Thyroid gland (tissue), 4 donors: ENCODE results near the gene ANKS4B.

Experiments used
- CTCF ChIP-seq, 6 experiments: fragments of 200-600 bp in 3 of 6; fragments of 450-650 bp in 3 of 6; sonication (generic) in 3 of 6; IDR thresholded peaks; one replicate each; pipeline ENCODE4 v1.5.1; 2016 to 2019; ENCODE audit warnings: antibody characterized with exemption in 6 of 6, mild to moderate bottlenecking in 2 of 6, inconsistent platforms in 1 of 6, moderate library complexity in 1 of 6
- POLR2A ChIP-seq, 2 donors: fragments of 450-650 bp; IDR thresholded peaks; one replicate each; pipeline ENCODE4 v1.6.1; 2017; ENCODE audit warnings: antibody characterized with exemption in 2 of 2, mild to moderate bottlenecking in 2 of 2, moderate library complexity in 1 of 2

GRCh38 chr16:21228361-21228872, 5.1 kb upstream of the ANKS4B start:
- no peak for TF ChIP-seq CTCF (IDR thresholded peaks at IDR 0.05)
- TF ChIP-seq POLR2A (IDR thresholded peaks at IDR 0.05) = no peak
